MM.1S (cell line): Measurements from ENCODE around the gene C14orf119.

Experiments
- EZH2 ChIP-seq: fragments of 300-600 bp; sonication (generic); optimal IDR thresholded peaks from 2 replicates; pipeline ENCODE3; 2017; ENCODE audit warnings: low read depth, mild to moderate bottlenecking, antibody characterized with exemption, low read length, mixed read lengths
- EZH2phosphoT487 ChIP-seq: fragments of 300-600 bp; sonication (generic); IDR thresholded peaks from 2 replicates; pipeline ENCODE4 v1.6.1; 2018; ENCODE audit warnings: antibody characterized with exemption, low read length
- TF ChIP-seq, protein P1 (sequence below): fragments of 300-600 bp; sonication (generic); IDR thresholded peaks from 2 replicates; pipeline ENCODE4 v1.5.1; 2016; ENCODE audit warnings: antibody characterized with exemption, low read length, mixed read lengths

DNA sequence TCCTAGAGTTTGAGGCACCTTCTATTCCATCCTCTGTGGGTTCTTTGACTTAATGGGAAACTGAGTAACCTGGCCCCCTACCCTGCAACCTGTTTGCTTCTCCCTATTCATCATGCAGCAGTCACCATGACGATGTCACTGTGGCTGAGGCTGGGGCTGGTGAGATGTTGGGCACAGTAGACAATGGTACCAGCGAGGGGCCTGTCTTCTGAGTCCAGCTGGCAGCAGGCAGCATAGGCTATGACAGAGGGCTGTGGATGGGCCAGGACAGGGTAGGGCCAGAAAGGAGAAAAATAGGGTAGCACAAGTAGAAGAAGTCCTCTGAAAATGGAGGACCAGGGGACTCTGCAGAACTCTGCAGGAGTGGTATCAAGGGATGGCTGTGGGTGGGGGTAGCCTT, 7.5 kb downstream of the C14orf119 start:
- TF ChIP-seq, protein P1, sequence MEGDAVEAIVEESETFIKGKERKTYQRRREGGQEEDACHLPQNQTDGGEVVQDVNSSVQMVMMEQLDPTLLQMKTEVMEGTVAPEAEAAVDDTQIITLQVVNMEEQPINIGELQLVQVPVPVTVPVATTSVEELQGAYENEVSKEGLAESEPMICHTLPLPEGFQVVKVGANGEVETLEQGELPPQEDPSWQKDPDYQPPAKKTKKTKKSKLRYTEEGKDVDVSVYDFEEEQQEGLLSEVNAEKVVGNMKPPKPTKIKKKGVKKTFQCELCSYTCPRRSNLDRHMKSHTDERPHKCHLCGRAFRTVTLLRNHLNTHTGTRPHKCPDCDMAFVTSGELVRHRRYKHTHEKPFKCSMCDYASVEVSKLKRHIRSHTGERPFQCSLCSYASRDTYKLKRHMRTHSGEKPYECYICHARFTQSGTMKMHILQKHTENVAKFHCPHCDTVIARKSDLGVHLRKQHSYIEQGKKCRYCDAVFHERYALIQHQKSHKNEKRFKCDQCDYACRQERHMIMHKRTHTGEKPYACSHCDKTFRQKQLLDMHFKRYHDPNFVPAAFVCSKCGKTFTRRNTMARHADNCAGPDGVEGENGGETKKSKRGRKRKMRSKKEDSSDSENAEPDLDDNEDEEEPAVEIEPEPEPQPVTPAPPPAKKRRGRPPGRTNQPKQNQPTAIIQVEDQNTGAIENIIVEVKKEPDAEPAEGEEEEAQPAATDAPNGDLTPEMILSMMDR: no peak
- TF ChIP-seq EZH2: no peak
- no peak for TF ChIP-seq EZH2phosphoT487
